Fibroblast of skin of right quadriceps (primary cell): ENCODE measurements around the gene NCOR1.
"Not testable (repeated sequence)": the region's sequence is repeated elsewhere in the genome, so short reads cannot be mapped to it uniquely, and the experiment has no call there.

ENCODE experiments used
- DNase-seq: peaks from one replicate; pipeline ENCODE4 v3.0.0-alpha.2; 2013

The NCOR1 gene

GRCh38 chr17:16215273-16215964, at the start of gene NCOR1:
TSS of gene NCOR1 (minus strand) at chr17:16215534. CDS start at chr17:16194569, 20,965 bp downstream.
- peak; percentile 95 for DNase-seq

- no peak for DNase-seq
Measured at GRCh38 chr17:16262201-16262600, 46.9 kb upstream of the NCOR1 start.

GRCh38 chr17:16261049-16261448, 45.7 kb upstream of the NCOR1 start:
- no peak for DNase-seq

DNA sequence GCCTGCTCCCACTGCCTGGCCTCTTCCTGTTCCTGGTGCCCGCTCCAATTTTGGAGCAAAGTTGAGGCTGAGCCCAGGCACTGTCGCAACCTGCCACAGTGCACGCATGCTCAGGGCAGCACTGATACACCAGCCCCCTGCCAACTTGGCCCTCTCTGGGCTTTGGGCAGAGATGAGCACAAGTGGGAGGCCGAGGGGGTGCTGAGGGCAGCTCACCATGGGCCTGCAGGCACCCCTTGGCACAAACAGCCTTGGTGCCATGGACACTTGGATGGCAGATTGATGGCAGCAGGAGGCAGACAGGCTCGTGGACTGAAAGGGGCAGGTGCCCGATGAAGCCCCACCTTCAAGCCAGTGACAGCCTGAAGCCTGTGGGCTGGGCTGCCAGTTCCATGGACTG, 44.6 kb upstream of the NCOR1 start:
- DNase-seq, result no peak

GRCh38 chr17:16258901-16259300, 43.6 kb upstream of the NCOR1 start:
- no peak for DNase-seq

DNA sequence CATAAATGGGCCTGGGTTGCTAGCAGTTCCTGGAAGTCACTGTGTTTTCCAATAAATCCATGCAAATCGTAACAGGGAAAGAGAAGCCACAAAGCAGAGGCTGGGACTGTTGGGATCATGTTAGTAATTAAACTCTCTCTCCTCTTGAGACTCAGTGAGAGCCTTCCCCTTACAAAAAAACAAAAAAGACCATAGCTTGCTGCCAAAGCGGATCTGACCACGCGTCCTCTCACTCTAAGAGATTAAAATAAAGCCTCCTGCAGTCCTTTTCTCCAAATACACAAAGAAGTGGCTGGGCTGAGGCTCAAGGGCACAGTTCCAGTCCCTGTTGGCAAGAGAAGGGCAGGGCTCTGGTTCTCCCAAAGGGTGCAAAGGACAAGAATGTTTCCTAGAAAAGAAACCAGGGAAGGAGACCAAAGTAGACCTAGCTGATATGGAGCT, 40.2 kb upstream of the NCOR1 start:
- no peak for DNase-seq

DNA sequence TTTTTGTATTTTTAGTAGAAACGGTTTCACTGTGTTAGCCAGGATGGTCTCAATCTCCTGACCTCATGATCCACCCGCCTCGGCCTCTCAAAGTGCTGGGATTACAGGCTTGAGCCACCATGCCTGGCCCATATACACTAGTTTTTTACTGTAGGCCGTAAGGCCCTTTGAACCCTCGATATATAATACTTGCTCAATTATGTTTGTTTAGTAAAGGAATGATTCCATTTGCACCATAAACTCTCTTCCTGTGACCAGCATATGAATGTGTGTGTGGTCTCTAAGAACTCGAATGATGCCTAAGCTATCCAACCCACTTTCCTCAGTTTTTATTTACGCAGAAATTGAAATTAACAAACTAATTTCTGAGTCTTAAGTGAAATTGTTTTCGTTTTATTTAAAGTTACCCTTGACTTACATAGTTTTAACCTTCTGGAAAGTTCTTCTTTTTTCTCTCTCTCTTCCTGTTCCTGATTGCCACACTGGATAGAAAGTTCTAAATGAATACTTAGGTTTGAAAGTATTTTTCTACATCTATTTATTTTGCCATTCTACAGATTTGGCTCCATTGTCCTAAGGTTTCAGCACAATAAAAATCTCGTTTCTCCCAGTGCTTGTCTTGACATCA, 39.6 kb upstream of the NCOR1 start:
- no peak for DNase-seq

DNA sequence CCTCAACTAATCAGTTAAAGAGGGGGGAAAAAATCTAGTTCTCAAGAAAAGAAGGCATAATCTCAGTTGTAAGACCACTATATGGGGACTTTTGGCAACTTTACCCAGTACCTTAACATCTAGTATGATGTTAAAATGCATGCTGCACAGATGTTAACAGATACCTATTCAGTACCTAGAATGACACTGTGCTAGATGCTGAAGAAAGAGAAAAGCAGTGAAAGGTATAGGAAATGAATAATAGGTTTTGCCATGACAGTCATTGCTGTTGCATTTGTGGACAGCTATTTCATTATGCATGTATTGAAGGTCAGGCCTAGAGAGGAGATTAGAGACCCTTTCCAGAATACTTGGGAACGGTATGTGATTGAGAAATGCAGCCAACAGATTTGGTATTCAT, 36.2 kb upstream of the NCOR1 start:
- DNase-seq, result no peak

DNA sequence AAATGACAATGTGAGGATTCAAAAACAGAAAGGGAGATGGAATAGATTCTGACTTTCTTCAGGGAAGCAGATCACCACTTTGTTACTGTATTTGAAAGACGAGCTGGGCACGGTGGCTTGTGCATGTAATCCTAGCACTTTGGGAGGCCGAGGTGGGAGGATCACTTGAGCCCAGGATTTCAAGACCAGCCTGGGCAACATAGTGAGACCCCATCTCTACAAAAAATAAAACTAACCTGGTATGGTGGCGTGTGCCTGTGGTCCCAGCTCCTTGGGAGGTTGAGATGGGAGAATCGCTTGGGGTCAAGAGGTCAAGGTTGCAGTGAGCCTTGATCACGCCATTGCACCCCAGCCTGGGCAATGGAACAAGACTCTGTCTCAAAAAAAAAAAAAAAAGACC, 35.7 kb upstream of the NCOR1 start:
- no peak for DNase-seq

- DNase-seq, result peak; percentile 54
Measured at GRCh38 chr17:16250635-16251034, 35.3 kb upstream of the NCOR1 start.

- no peak for DNase-seq
Measured at GRCh38 chr17:16247586-16247984, 32.3 kb upstream of the NCOR1 start.

DNA sequence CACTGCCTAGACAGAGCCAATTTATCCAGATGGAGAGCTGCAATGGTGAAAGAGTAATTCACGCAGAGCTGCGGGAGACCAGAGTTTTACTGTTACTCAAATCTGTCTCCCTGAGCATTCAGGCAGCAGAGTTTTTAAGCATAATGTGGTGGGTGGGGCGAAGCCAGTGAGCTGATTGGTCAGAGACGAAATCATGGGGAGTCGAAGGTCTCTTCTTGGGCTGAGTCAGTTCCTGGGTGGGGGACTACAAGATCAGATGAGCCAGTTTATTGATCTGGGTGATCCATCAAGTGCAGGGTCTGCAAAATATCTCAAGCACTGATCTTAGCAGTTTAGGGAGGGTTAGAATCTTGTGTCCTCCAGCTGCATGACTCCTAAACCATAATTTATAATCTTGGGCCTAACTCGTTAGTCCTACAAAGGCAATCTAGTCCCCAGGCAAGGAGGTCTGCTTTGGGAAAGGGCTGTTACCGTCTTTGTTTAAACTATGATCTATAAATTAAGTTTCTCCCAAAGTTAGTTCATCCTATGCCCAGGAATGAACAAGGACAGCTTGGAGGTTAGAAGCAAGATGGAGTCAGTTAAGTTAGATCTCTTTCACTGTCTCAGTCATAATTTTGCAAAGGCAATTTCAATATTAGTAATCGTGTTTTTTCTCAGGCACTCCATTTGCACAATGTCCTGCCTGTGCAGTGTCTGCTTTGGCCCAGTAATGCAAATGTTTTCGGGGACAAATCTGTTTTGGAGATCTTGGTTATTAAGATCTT, 28.6 kb upstream of the NCOR1 start:
- no peak for DNase-seq

DNA sequence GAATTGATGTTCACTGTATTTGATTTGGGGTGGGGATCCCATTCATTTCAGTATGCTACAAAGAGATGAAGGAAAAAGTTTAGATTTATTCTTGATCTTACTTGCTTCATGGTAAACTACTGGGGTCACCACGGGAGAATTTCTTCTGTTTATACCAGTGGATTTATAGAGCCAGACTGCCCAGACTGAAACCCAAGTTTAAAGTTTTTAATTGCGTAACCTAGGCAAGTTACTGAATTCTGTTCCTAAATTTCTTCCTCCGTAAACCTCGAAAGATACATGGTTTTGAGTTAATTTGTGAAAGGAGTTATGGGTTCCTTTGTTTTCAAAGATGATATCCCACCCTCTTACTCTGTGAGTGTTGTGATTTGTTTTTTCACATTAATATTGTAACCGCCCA, 28.1 kb upstream of the NCOR1 start:
- DNase-seq, result no peak

GRCh38 chr17:16241906-16242399, 26.6 kb upstream of the NCOR1 start:
- DNase-seq, result no peak

DNA sequence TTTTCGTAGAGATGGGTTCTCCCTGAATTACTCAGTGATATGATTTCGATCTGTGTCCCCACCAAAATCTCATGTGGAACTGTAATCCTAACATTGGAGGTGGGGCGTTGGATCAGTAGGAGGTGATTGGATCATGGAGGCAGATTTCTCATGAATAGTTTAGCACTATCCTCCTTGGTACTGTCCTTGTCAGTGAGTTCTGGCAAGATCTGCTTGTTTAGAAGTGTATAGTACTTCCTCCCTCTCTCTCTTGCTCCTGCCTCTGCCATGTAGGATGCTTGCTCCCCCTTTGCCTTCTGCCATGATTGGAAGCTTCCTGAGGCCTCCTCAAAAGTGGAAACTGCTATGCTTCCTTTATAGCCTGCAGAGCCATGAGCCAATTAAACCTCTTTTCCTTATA, 24.6 kb upstream of the NCOR1 start:
- DNase-seq, result no peak

- DNase-seq, result no peak
Measured at GRCh38 chr17:16232391-16232790, 17.1 kb upstream of the NCOR1 start.

- DNase-seq, result peak; percentile 9
Measured at GRCh38 chr17:16229912-16230561, 14.7 kb upstream of the NCOR1 start.

DNA sequence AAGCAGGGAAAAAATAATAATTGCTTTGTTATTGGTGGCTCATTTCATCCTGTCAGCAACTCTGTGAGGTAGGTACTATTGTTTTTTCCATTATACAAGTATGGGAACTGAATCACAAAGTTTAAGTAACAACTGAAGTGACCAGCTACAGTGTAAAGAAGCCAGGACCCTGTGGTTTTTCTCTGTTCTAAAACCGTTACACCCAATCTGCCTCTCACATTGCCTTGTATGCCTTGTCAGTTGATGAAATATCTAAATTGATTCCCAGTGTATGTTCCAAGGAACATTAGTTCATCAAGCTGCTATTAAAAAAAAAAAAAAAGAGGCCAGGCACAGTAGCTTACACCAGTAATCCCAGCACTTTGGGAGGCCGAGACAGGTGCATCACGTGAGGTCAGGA, 7.1 kb upstream of the NCOR1 start:
- DNase-seq, result no peak

GRCh38 chr17:16217002-16217635, 1.8 kb upstream of the NCOR1 start, which contains the start of gene PIGL:
TSS of gene PIGL (plus strand) at chr17:16217210. CDS start at chr17:16217227, 17 bp downstream.
- peak; percentile 94 for DNase-seq

- not testable (repeated sequence) for DNase-seq
Measured at GRCh38 chr17:16216341-16217001, 1.1 kb upstream of the NCOR1 start.

GRCh38 chr17:16215965-16216316, 607 bp upstream of the NCOR1 start:
- no peak for DNase-seq

GRCh38 chr17:16215002-16215272, 397 bp downstream of the NCOR1 start:
- DNase-seq, result no peak
